Right lobe of liver (tissue), 4 donors: Measurements from ENCODE around the gene PRKAA1.
"Not testable (repeated sequence)": the region's sequence is repeated elsewhere in the genome, so short reads cannot be mapped to it uniquely, and the experiment has no call there.

Source experiments
- CTCF ChIP-seq, 4 donors: fragments of 200-600 bp in 3 of 4; fragments of 450-650 bp in 1 of 4; IDR thresholded peaks; one replicate each; pipeline versions ENCODE4 v1.5.1 to v1.8.0; 2016 to 2022; ENCODE audit warnings: antibody characterized with exemption in 4 of 4, mild to moderate bottlenecking in 2 of 4
- POLR2A ChIP-seq: fragments of 450-650 bp; IDR thresholded peaks from one replicate; pipeline ENCODE4 v1.6.1; 2017; ENCODE audit warnings: antibody characterized with exemption, mild to moderate bottlenecking
- donor health status: DM: no; HTN: no; CAD: no.
- donor health status: DM: no; HTN: no; CAD: no.
- donor health status: DM: no; HTN: yes; CAD: no.

DNA sequence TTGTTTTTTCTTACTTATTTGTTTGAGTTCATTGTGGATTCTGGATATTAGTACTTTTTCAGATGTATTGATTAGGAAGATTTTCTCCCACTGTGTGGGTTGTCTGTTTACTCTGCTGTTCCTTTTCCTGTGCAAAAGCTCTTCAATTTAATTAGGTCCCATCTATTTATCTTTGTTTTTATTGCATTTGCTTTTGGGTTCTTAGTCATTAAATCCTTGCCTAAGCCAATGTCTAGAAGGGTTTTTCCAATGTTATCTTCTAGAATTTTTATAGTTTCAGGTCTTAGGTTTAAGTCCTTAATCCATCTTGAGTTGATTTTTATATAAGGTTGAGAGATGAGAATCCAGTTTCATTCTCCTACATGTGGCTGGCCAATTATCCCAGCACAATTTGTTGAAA is 3.8 kb downstream of the PRKAA1 start:
- not testable (repeated sequence) for TF ChIP-seq POLR2A; CTCF (IDR thresholded peaks at IDR 0.05)
